ENCODE measurements around the gene TMEM18. TPM values are rescaled to one million over a fixed set of nuclear protein-coding genes. Genes with fewer than 3 reads are reported as not detected.

The TMEM18 gene
- total RNA-seq, 1 donor from 2014 or later: 50.0 TPM

- Mint-ChIP-seq H3K4me1 (peaks cover 4% of the 10 kb centered on the region), H3K27ac (no peak overlapping the region), H3K4me3 (no peak overlapping the region), H3K9me3 (no peaks in the 10 kb centered on the region), H3K27me3 (ENCODE audit: insufficient read depth, low read depth) (peaks cover 5% of the 10 kb centered on the region), H3K36me3 (no peaks in the 10 kb centered on the region)
- TF ChIP-seq, protein P1, sequence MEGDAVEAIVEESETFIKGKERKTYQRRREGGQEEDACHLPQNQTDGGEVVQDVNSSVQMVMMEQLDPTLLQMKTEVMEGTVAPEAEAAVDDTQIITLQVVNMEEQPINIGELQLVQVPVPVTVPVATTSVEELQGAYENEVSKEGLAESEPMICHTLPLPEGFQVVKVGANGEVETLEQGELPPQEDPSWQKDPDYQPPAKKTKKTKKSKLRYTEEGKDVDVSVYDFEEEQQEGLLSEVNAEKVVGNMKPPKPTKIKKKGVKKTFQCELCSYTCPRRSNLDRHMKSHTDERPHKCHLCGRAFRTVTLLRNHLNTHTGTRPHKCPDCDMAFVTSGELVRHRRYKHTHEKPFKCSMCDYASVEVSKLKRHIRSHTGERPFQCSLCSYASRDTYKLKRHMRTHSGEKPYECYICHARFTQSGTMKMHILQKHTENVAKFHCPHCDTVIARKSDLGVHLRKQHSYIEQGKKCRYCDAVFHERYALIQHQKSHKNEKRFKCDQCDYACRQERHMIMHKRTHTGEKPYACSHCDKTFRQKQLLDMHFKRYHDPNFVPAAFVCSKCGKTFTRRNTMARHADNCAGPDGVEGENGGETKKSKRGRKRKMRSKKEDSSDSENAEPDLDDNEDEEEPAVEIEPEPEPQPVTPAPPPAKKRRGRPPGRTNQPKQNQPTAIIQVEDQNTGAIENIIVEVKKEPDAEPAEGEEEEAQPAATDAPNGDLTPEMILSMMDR (IDR thresholded peaks at IDR 0.05): no peak
- TF ChIP-seq EZH2 (IDR thresholded peaks at IDR 0.05): no peak
- no peak for TF ChIP-seq EZH2phosphoT487 (IDR thresholded peaks at IDR 0.05)
- Histone ChIP-seq H3K4me1 (no peaks in the 10 kb centered on the region), H3K27ac (no peak overlapping the region), H3K36me3 (no peaks in the 10 kb centered on the region), H3K79me2 (ENCODE audit: low read depth) (no peaks in the 10 kb centered on the region), H2AFZ (replicated peaks) (no peak overlapping the region), H3K9me3 (ENCODE audit: low read depth) (no peaks in the 10 kb centered on the region), H4K20me1 (ENCODE audit: low read depth) (no peaks in the 10 kb centered on the region), H3K4me3 (no peak overlapping the region), H3K4me2 (no peak overlapping the region), H3K27me3 (no peaks in the 10 kb centered on the region), H3K9ac (no peak overlapping the region), H3F3A (ENCODE audit: low read depth) (no peaks in the 10 kb centered on the region)
- no peak for DNase-seq (ENCODE audit: low spot score)
These were observed 46.6 kb upstream of the TMEM18 start for GRCh38 chr2:723761-724160.

GRCh38 chr2:720842-721241 lies 43.6 kb upstream of the TMEM18 start:
- Histone ChIP-seq H3K27me3 (no peaks in the 10 kb centered on the region), H3K9me3 (ENCODE audit: low read depth) (no peaks in the 10 kb centered on the region), H2AFZ (replicated peaks) (peak overlapping the region; percentile 42), H3K4me3 (no peak overlapping the region), H3K79me2 (ENCODE audit: low read depth) (no peaks in the 10 kb centered on the region), H3K27ac (no peak overlapping the region), H4K20me1 (ENCODE audit: low read depth) (no peaks in the 10 kb centered on the region), H3K4me1 (no peaks in the 10 kb centered on the region), H3K9ac (no peak overlapping the region), H3K36me3 (no peaks in the 10 kb centered on the region), H3K4me2 (no peak overlapping the region), H3F3A (ENCODE audit: low read depth) (no peaks in the 10 kb centered on the region)
- peaks cover 11% of the 10 kb centered on the region for H3K4me1 Mint-ChIP-seq
- no peak overlapping the region for H3K27ac Mint-ChIP-seq
- H3K4me3 Mint-ChIP-seq: no peak overlapping the region
- no peak for DNase-seq (ENCODE audit: low spot score)
- TF ChIP-seq, protein P1 (IDR thresholded peaks at IDR 0.05): no peak
- TF ChIP-seq EZH2 (IDR thresholded peaks at IDR 0.05) (no peak), EZH2phosphoT487 (IDR thresholded peaks at IDR 0.05) (no peak)
- H3K9me3 Mint-ChIP-seq: no peaks in the 10 kb centered on the region
- peaks cover 2% of the 10 kb centered on the region for H3K27me3 Mint-ChIP-seq (ENCODE audit: insufficient read depth, low read depth)
- H3K36me3 Mint-ChIP-seq: no peaks in the 10 kb centered on the region

DNA sequence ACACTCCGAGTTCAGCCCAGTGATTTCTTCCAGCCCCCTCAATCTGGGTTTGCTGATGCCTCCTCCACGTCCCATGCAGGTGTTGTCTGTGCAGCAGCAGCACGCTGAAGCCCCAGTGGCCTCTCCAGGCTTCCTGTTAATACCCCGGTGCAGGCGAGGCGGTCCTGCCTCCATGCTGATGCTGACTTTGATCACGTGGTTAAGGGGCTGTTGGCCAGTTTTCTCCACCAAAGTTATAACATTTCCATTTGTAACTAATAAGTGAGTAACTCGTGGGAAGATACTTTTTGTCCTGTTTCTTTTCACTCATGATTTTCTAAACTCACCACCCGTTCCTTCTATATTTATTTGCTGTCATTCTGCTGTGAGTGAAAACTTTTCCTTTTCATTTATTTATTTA lies 42.5 kb upstream of the TMEM18 start:
- Histone ChIP-seq H3K27me3 (no peaks in the 10 kb centered on the region), H3K4me2 (no peak overlapping the region), H3F3A (ENCODE audit: low read depth) (no peaks in the 10 kb centered on the region), H3K36me3 (no peaks in the 10 kb centered on the region), H3K79me2 (ENCODE audit: low read depth) (no peaks in the 10 kb centered on the region), H2AFZ (replicated peaks) (no peak overlapping the region), H4K20me1 (ENCODE audit: low read depth) (no peaks in the 10 kb centered on the region), H3K4me3 (no peak overlapping the region), H3K4me1 (no peaks in the 10 kb centered on the region), H3K27ac (no peak overlapping the region), H3K9me3 (ENCODE audit: low read depth) (no peaks in the 10 kb centered on the region), H3K9ac (no peak overlapping the region)
- no peak for DNase-seq (ENCODE audit: low spot score)
- H3K27me3 Mint-ChIP-seq (ENCODE audit: insufficient read depth, low read depth): peaks cover 2% of the 10 kb centered on the region
- no peaks in the 10 kb centered on the region for H3K9me3 Mint-ChIP-seq
- H3K27ac Mint-ChIP-seq: no peak overlapping the region
- peak overlapping the region; percentile 31 for H3K4me3 Mint-ChIP-seq
- peaks cover 11% of the 10 kb centered on the region for H3K4me1 Mint-ChIP-seq
- no peak for TF ChIP-seq EZH2phosphoT487 (IDR thresholded peaks at IDR 0.05)
- no peak for TF ChIP-seq EZH2 (IDR thresholded peaks at IDR 0.05)
- TF ChIP-seq, protein P1 (IDR thresholded peaks at IDR 0.05): no peak
- no peaks in the 10 kb centered on the region for H3K36me3 Mint-ChIP-seq

Data from neural progenitor cell (in vitro differentiated cells).